ENCODE measurements around the gene DRC1.
"Not testable (repeated sequence)": the region's sequence is repeated elsewhere in the genome, so short reads cannot be mapped to it uniquely, and the experiment has no call there.

Gene DRC1

DNA sequence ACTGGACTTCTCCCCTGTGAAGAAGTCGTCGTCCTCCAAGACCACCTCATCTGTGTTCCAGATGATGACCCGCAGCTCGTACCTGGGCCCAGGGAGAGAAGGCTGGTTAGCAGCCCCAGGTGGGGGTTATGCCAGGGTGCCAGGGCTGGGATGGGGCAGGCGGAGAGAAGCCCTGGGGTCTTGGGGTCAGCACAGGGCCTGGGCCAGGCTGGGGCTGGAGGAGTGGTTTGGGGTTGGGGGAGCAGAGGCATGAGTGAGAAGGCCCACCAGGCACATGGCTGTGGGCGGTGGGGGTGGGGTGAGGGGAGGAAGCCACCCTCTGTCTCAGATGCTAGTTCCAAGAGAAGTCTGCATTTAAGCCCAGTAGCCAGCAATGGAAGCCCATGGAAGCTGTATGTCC lies 60.4 kb downstream of the DRC1 start:
- in situ Hi-C loops (cut with HindIII; ENCODE audit: low sequenced_read_pairs), result no loop called here

DNA sequence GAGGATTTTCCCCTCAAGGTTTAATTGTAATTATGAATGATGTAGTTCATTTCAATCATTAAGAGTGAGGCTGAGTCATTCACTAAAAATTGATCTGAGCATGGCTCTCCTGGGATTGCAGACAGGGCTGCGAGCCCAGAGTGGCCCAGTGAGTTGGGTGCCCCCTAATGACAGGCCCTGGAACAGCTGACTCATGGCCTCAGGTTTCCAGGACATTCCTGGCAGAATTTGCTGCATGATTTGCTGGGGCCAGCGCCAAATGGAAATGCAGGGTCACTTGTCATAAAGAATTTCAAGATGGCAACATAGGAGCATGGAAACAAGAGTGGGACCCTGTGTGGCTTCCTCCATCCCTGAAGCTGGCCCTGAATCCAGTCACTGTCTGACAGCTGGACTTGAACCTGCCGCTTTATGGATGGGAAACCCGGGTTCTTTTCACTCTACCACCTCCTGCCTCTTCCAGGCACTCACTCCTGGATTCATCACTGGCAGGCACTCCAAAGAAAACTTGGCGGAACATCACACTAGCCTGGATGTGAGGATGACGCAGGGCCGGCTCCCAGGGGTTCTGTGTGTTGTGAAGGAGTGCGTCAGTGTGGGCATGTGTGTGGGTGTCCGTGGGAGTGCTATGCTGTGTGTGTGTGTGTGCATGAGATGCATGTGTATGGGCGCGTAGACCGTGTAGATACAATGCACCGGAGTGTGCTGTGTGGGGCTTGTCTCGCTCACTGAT lies 61.0 kb downstream of the DRC1 start:
- in situ Hi-C loops (cut with HindIII; ENCODE audit: low sequenced_read_pairs), result no loop called here

- in situ Hi-C loops (cut with HindIII; ENCODE audit: low sequenced_read_pairs), result no loop called here
Measured at GRCh38 chr2:26463244-26464192, 61.8 kb downstream of the DRC1 start.

GRCh38 chr2:26464390-26465265 lies 62.9 kb downstream of the DRC1 start:
- in situ Hi-C loops (cut with HindIII; ENCODE audit: low sequenced_read_pairs), result no loop called here

DNA sequence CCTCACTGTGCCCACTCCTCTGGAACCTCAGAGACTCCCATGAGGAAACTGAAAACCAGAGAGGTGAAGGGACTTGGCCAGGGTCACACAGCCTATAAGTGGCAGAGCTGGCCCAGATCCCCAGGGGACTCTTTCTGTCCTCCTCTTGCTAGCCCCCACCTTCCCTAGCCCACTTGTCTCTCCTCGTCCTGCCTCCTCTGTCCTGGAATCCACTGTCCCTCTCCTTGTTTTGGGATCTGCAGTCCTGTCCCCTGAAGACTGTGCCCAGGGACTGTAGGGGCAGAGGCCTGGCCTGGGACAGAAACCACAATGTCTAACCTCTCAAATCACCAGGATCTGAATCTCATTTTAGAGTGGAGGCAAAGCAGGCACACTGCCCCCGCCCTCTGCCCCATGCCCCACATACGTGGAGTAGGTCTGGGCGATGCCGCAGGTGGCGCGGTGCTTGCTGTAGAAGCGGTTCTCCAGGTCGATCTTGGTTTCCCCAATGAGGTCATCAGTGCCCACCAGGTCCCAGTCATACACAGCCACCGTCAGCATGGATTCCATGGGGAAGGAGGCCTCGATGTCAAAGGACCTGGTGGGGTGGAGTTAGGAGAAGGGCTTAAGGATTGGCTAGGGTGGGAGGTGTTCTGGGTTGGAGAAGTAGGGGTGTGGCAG lies 63.7 kb downstream of the DRC1 start:
- in situ Hi-C loops (cut with HindIII; ENCODE audit: low sequenced_read_pairs), result no loop called here

DNA sequence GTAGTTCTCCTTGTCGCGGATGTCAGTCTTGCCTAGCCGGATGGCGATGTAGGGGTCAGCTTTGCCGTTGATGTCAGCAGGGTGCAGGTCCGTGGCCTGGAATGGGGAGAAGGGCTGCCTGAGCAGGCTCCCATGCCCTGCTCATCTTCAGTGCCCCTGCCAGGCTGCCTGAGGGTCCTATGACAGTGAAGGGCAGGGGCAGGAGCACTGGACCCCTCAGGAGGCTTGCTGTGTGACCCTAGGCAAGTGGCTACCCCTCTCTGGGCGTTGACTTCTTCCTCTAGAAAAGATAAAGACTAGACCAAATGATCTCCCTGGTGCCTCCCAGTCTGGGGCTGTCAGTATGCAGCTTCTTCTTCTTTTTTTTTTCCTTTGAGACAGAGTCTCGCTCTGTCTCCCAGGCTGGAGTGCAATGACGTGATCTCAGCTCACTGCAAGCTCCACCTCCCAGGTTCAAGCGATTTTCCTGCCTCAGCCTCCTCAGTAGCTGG lies 64.3 kb downstream of the DRC1 start:
- in situ Hi-C loops (cut with HindIII; ENCODE audit: low sequenced_read_pairs), result no loop called here

GRCh38 chr2:26466662-26467310 lies 65.1 kb downstream of the DRC1 start:
- in situ Hi-C loops (cut with HindIII; ENCODE audit: low sequenced_read_pairs), result no loop called here

DNA sequence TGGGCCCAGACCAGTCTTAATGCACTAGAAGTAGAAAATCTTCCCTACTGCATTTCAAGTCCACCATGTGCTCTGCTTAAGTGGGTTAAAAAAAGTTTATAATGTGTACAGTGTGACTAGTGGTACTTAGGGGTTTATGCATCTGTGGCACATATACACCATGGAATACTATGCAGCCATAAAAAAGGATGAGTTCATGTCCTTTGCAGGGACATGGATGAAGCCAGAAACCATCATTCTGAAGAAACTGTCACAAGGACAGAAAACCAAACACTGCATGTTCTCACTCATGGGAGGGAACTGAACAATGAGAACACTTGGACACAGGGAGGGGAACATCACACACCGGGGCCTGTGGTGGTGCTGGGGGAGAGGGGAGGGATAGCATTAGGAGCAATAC lies 66.8 kb downstream of the DRC1 start:
- in situ Hi-C loops (cut with HindIII; ENCODE audit: low sequenced_read_pairs), result not testable (repeated sequence)

DNA sequence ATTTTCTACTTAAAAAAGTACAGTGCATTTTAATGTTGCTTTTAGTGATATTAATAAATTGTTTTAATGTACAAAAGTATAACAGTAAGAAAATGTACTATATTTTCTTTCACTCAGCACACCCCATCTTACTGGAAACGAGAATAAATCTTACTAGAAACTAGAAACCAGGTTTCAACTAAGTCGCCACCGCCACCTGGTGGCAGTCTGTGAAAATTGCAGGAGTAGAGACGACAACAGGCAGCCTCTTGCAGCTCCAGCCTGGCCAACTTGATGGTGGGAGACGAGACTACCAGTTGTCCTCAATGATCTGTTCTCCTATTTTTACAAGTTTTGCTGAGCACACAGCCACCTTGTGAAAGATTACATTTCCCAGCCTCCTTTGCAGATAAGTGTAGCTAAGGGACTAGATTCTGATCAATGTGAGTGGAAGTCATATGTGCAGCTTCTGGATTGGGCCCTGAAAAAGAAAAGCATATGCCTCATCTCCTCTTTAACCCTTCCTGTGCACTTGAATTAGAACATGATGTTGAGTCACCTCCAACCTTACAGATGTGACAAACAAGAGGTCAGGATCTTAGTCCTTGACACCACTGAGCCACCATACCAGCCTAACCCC lies 67.5 kb downstream of the DRC1 start:
- in situ Hi-C loops (cut with HindIII; ENCODE audit: low sequenced_read_pairs), result no loop called here

DNA sequence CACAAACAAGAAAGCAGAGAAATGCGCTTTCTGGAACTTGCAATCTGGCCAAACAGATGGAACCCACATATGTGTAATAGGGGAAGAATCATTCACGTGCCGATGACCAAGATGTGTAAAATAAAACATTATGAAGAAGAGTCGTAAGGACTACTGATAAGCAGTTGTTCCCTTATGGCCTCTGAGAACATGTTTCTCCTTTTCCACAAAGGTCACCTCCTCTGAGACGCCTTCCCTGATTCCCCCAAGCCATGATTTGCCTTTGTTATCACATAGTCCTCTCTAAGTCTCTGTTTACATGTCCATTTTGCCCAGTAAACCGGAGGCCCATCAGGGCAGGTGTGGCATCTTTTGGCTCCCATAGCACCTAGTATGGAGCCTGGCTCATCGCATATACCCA lies 68.2 kb downstream of the DRC1 start:
- in situ Hi-C loops (cut with HindIII; ENCODE audit: low sequenced_read_pairs), result no loop called here

DNA sequence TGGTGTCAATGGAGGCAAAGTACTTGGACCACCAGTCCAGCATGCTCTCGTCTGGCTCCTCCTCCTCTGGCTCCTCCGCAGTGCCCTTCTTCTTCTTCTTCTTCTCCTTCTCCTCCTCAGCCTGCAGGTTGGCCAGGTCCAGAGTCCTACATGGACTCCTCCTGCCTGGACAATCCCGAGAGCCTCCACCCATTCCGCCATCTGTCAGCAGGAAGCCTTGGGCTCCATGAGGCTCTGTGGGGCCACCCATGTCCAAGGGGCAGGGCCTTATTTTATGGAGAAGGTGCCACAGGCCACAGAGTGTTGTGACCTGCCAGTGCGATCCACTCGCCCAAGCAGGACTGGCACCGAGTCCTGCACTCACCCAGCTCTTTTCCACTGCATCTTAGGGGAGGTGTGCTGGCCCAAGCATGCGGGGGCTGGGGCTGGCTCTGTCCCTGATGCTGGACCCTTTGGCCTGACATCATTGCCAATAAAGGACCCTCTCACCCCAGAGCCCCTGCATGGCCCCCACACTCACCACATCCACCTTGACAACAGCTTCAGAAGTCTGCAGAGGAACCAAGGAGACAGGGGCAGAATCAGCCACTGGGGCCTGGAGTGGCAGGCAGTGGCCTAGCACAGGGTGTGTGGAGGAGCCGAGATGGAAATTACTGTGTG lies 69.0 kb downstream of the DRC1 start:
- in situ Hi-C loops (cut with HindIII; ENCODE audit: low sequenced_read_pairs), result no loop called here

DNA sequence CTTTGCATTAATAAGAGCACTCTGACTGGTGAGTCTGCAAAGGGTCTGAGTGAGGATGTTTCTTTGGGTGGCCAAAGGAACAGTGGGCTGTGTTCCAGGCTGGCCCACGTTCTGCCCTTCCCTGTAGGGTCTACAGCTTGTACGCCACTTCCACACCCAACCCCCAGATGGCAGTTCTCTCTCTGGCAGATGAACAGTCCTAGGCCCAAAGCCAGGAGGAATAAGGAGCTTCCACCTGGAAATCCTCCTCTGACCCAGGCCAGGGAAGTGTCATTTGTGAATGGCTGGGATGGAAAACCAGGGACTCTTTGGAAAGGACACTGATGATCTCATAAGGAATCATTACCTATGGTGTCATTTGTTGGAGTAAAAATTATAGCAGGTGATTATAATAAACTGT lies 69.6 kb downstream of the DRC1 start:
- in situ Hi-C loops (cut with HindIII; ENCODE audit: low sequenced_read_pairs), result no loop called here

DNA sequence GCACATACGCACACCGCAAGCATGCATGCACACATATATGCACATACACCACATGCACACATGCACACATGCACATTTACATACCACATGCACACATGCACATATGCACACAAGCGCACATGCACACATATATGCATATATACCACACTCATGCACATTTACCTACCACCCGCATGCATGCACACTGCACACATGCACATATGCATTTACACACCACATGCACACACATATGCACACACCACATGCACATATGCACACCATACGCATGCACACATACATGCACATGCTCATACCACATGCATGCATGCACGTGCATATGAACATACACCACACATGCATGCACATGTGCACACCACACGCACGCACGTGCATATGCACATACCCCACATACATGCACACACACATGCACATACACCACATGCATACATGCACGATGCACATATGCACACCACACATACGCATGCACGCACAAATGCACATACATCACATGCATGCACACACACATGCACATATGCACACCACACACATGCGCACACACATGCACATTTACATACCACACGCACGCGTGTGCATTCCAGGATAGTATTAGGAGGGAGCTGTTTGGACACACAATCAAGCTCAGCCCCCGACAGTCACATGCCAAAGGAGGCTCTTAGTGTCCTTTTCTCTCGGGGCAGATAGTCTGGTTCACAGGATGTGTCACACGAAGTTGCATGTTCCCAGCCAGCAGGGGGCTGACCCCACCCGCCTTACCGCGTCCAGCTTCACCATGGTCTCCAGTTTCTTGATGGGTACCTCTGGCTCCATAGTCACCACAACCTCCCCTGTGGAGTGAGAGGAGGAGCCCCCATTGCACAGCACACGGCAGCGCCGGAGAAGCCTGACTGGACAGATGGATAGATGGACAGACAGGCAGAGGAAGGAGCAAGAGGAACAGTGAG lies 70.3 kb downstream of the DRC1 start:
- in situ Hi-C loops (cut with HindIII; ENCODE audit: low sequenced_read_pairs), result no loop called here

GRCh38 chr2:26472821-26473655 lies 71.3 kb downstream of the DRC1 start:
- in situ Hi-C loops (cut with HindIII; ENCODE audit: low sequenced_read_pairs), result no loop called here

GRCh38 chr2:26473796-26474195 lies 72.1 kb downstream of the DRC1 start:
- in situ Hi-C loops (cut with HindIII; ENCODE audit: low sequenced_read_pairs), result no loop called here

- in situ Hi-C loops (cut with HindIII; ENCODE audit: low sequenced_read_pairs), result no loop called here
Measured at GRCh38 chr2:26474261-26474785, 72.6 kb downstream of the DRC1 start.

- in situ Hi-C loops (cut with HindIII; ENCODE audit: low sequenced_read_pairs), result no loop called here
Measured at GRCh38 chr2:26475037-26475436, 73.3 kb downstream of the DRC1 start.

All from DLD1 (cell line).